Renal pelvis (tissue), 4 donors: ENCODE results near the gene PTGR3. TPM values are rescaled to one million over a fixed set of nuclear protein-coding genes. Genes with fewer than 3 reads are reported as not detected.
A peak's percentile ranks its signal among the peaks of the same experiment; 100 is the strongest.

Experiments used
- DNase-seq: peaks from one replicate; pipeline ENCODE4 v3.0.0-alpha.2; 2013
- polyA plus RNA-seq, 3 donors: library from polyadenylated mRNA; unstranded; fragments of 120-200 nt; gene quantifications; one replicate each; pipeline ENCODE4 v1.2.1, GENCODE V29; 2013; ENCODE audit not compliant: insufficient read length in 3 of 3

PTGR3 gene
- polyA plus RNA-seq, 3 donors: 39.3 to 48.3 (median 46.4) TPM

- no peak for DNase-seq
Observed at GRCh38 chr18:75216911-75217689, 8.2 kb upstream of the PTGR3 start.

GRCh38 chr18:75216212-75216910, 7.4 kb upstream of the PTGR3 start:
- DNase-seq: no peak

- DNase-seq: no peak
Observed at GRCh38 chr18:75215663-75216062, 6.7 kb upstream of the PTGR3 start.

GRCh38 chr18:75214766-75215510, 6.0 kb upstream of the PTGR3 start:
- DNase-seq: no peak

- no peak for DNase-seq
Observed at GRCh38 chr18:75214332-75214690, 5.4 kb upstream of the PTGR3 start.

GRCh38 chr18:75213611-75214331, 4.8 kb upstream of the PTGR3 start:
- no peak for DNase-seq

- no peak for DNase-seq
Observed at GRCh38 chr18:75212751-75213090, 3.8 kb upstream of the PTGR3 start.

GRCh38 chr18:75211953-75212750, 3.2 kb upstream of the PTGR3 start:
- DNase-seq: no peak

- no peak for DNase-seq
Observed at GRCh38 chr18:75211626-75211952, 2.6 kb upstream of the PTGR3 start.

GRCh38 chr18:75211002-75211621, 2.2 kb upstream of the PTGR3 start:
- no peak for DNase-seq

- DNase-seq: peak; percentile 90
Observed at GRCh38 chr18:75210274-75211001, 1.5 kb upstream of the PTGR3 start, which contains the start of gene TSHZ1. Gene TSHZ1 (plus strand): TSS chr18:75210797. CDS start chr18:75211877, 1,080 bp downstream.

GRCh38 chr18:75209951-75210258, 966 bp upstream of the PTGR3 start:
- DNase-seq: no peak

- DNase-seq: no peak
Observed at GRCh38 chr18:75208836-75209128, 157 bp downstream of the PTGR3 start.

- DNase-seq: no peak
Observed at GRCh38 chr18:75208155-75208835, 644 bp downstream of the PTGR3 start.

GRCh38 chr18:75207310-75208154, 1.4 kb downstream of the PTGR3 start:
- no peak for DNase-seq

- DNase-seq: no peak
Observed at GRCh38 chr18:75206452-75207309, 2.3 kb downstream of the PTGR3 start.

- DNase-seq: no peak
Observed at GRCh38 chr18:75205514-75206132, 3.3 kb downstream of the PTGR3 start.
